ENCODE results near the gene ACTL9. TPM values are rescaled to one million over a fixed set of nuclear protein-coding genes. Genes with fewer than 3 reads are reported as not detected.

ACTL9 gene
- total and polyA plus RNA-seq, 2 donors (not counting 3 experiments of a cell fraction or from before 2014, with no cell fraction given) = not detected

DNA sequence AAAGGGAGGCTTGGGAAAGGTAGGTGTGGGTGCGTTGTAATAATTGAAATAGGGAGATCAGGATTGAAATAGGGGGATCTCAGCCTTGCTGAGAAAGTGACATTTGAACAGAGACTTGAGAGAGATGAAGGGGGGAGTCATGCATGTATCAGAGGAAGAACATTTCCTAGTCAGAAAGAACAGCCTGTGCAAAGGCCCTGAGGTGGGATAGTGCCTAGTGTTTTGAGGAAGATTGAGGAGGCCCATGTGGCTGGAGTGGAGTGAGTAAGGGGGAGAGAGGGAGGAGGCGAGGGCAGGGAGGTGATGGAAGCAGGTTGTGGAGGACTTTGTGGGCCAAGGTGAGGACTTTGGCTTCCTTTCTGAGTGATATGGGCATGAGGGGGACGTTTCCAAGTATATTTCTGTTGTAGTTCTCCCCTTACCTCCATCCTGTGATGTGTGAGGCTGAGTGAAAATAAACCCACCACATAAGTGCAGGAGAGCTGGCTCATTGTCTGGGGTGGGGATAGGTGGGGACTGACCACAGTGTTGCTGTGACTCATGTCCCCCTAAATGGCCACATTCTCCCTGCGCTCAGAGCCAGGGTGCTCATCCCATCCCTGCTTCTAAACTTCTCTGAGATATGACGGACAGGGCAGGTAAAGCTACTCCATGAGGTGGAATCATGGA lies 17.8 kb downstream of the ACTL9 start:
- Histone ChIP-seq H3K9me1 (replicated peaks; ENCODE audit: control insufficient read depth, extremely low read depth, insufficient read depth, low read length) (no peaks in the 10 kb centered on the region), H3K4me1 (ENCODE audit: control insufficient read depth, extremely low read depth, insufficient read depth, low read length) (no peaks in the 10 kb centered on the region), H3K27ac (ENCODE audit: insufficient read depth, low read depth, low read length) (no peak overlapping the region), H3K4me3 (replicated peaks in 1 of 3; ENCODE audit: insufficient read depth in 1 of 3, low read depth in 1 of 3, low read length in 3 of 3) (no peak overlapping the region), H3K36me3 (ENCODE audit: control insufficient read depth in 2 of 2, extremely low read depth in 1 of 2, insufficient read depth in 2 of 2, low read length in 2 of 2) (no peaks in the 10 kb centered on the region), H3K79me2 (ENCODE audit: control insufficient read depth, insufficient read depth, low read length) (no peaks in the 10 kb centered on the region), H3K9me3 (replicated peaks; ENCODE audit: control insufficient read depth, insufficient read depth, low read length) (no peaks in the 10 kb centered on the region), H3K9ac (replicated peaks; ENCODE audit: extremely low read depth, insufficient read depth, low read length) (no peak overlapping the region), H2AFZ (ENCODE audit: low read depth, low read length) (no peak overlapping the region), H3K27me3 (ENCODE audit: control insufficient read depth in 2 of 2, insufficient read depth in 2 of 2, low read length in 2 of 2) (no peaks in the 10 kb centered on the region), H4K20me1 (replicated peaks; ENCODE audit: control insufficient read depth, extremely low read depth, insufficient read depth, low read length) (no peaks in the 10 kb centered on the region), H3K4me2 (ENCODE audit: insufficient read depth, low read length) (no peak overlapping the region)
- DNase-seq (ENCODE audit: low read depth, low spot score) (no peak), FAIRE-seq (no peak)
- ChIA-PET CTCF (no interaction called here), POLR2A (no interaction called here)
- intact Hi-C loops (cut with micrococcal nuclease) = no loop called here
- dilution Hi-C loops (cut with MboI; ENCODE audit: extremely low pct_ligation_motif_present, low sequenced_read_pairs) = no loop called here
- BruUV-seq (replicated peaks) = no TSS peak
- TF ChIP-seq POLR2AphosphoS5 (IDR thresholded peaks at IDR 0.05; ENCODE audit: insufficient read depth, low read depth, low read length) (no peak), MAX (IDR thresholded peaks at IDR 0.05; ENCODE audit: insufficient read depth, insufficient read length) (no peak), JUN (IDR thresholded peaks at IDR 0.05; ENCODE audit: borderline replicate concordance, insufficient read depth, insufficient read length, low read depth) (no peak), POLR2A (IDR thresholded peaks at IDR 0.05; ENCODE audit: low read depth, low read length) (no peak), CTCF (IDR thresholded peaks at IDR 0.05; ENCODE audit: extremely low read depth in 1 of 2, insufficient read depth in 1 of 2, low read depth in 1 of 2, low read length in 2 of 2) (no peak), FOS (IDR thresholded peaks at IDR 0.05; ENCODE audit: borderline replicate concordance, insufficient read depth, low read length) (no peak), MYC (IDR thresholded peaks at IDR 0.05; ENCODE audit: low read depth, low read length) (no peak), EZH2 (IDR thresholded peaks at IDR 0.05; ENCODE audit: borderline replicate concordance, low read depth, low read length, severe bottlenecking) (no peak)
